ENCODE data around the gene ZNF862.

The ZNF862 gene

DNA sequence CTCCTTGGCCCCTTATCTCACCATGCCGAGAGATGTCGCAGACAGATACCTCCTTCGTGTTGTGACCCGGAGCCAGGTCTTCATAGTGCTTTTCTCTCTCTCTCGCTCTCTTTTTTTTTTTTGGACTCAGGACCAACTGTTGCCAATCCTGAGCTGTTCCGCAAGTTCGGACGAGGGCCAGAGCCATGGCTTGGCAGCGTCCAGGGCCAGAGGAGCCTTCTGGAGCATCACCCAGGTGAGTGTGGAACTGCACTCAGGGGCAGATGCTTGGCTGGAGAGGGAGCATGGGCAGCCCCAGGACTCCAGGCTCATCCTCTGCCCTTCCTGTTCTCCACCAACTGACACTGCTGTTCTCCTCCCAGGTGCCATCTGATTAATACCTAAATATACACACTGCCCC lies 7.8 kb downstream of the ZNF862 start:
- no peak for DNase-seq (ENCODE audit: low read depth, low spot score)
- POLR2A ChIA-PET = interaction anchor here (1.2 kb wide), 1 partner anchor 9 kb away, joined by 5 read pairs; no protein-coding TSS in a partner anchor
- no peak overlapping the region for H3K4me3 ChIP-seq (ENCODE audit: low read depth, low read length)
- TF ChIP-seq, protein P1, sequence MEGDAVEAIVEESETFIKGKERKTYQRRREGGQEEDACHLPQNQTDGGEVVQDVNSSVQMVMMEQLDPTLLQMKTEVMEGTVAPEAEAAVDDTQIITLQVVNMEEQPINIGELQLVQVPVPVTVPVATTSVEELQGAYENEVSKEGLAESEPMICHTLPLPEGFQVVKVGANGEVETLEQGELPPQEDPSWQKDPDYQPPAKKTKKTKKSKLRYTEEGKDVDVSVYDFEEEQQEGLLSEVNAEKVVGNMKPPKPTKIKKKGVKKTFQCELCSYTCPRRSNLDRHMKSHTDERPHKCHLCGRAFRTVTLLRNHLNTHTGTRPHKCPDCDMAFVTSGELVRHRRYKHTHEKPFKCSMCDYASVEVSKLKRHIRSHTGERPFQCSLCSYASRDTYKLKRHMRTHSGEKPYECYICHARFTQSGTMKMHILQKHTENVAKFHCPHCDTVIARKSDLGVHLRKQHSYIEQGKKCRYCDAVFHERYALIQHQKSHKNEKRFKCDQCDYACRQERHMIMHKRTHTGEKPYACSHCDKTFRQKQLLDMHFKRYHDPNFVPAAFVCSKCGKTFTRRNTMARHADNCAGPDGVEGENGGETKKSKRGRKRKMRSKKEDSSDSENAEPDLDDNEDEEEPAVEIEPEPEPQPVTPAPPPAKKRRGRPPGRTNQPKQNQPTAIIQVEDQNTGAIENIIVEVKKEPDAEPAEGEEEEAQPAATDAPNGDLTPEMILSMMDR (IDR thresholded peaks at IDR 0.05; ENCODE audit: insufficient read depth, low read length, missing control alignments) = no peak
- CTCF ChIA-PET = no interaction called here

DNA sequence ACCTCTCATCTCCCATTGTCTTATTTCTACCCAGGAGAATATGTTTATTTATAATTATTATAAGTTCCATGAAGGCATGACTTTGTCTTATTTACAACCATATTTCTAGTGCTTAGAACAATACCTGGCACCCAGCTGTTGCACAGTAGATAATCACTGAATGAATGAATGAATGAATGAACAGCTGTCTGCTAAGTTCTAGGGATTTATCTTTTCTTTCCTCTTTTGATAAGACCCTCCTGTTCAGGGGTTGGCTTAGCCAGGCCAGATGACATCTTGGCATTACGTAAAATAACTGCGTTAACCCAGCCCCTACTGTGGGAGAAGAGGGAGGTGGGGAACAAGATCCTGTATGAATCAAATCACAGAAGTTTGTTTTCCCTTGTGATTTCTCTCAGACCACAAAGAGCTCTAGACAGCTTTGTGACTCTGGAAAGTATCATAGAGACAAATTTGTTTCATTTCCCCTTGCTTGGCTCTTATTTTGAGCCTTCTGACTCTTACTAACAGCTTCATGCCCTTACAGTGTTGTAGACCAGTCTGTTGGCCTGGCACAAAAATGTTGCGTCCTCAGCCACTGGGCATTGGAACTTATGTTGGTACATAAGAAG lies 8.4 kb downstream of the ZNF862 start:
- DNase-seq (ENCODE audit: low read depth, low spot score) = no peak
- ChIA-PET CTCF (no interaction called here), POLR2A (no interaction called here)
- no peak overlapping the region for H3K4me3 ChIP-seq (ENCODE audit: low read depth, low read length)
- TF ChIP-seq, protein P1 (IDR thresholded peaks at IDR 0.05; ENCODE audit: insufficient read depth, low read length, missing control alignments) = no peak

GRCh38 chr7:149849174-149849573 lies 11.0 kb downstream of the ZNF862 start:
- CTCF ChIA-PET = interaction anchor here (1.7 kb wide), 1 partner anchor 11 kb away, joined by 4 read pairs; the partner anchor contains the start of gene ZNF862
- no peak for DNase-seq (ENCODE audit: low read depth, low spot score)
- POLR2A ChIA-PET = interaction anchor here (0.8 kb wide), 1 partner anchor 11 kb away, joined by 3 read pairs; the partner anchor contains the start of gene ZNF862
- TF ChIP-seq, protein P1 (IDR thresholded peaks at IDR 0.05; ENCODE audit: insufficient read depth, low read length, missing control alignments) = no peak
- H3K4me3 ChIP-seq (ENCODE audit: low read depth, low read length) = no peak overlapping the region

DNA sequence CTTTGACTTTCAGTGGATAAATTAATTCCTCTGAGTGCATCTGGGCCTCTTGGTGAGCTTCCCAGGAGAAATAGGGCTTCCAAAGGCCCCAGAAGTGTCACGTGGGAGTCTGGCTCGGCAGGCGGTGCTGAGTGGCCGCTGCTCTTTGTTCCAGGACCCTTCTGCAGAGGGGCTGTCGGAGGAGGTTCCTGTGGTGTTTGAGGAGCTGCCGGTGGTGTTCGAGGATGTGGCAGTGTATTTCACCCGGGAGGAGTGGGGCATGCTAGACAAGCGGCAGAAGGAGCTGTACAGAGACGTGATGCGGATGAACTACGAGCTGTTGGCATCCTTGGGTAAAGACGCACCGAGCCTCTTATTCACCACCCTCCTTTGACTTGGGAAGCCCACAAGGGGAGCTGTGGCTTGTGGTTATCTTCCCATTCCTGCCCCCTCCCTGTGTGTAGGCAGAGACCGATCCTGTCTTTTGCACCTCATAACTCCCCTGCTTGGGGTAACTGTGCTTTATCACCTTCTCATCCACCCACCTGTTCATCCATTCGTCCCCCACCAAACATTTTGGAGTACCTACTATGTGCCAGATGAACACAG lies 11.9 kb downstream of the ZNF862 start:
- ChIA-PET POLR2A (interaction anchor here (0.8 kb wide), 1 partner anchor 12 kb away, joined by 3 read pairs; the partner anchor contains the start of gene ZNF862), CTCF (interaction anchor here (1.7 kb wide), 1 partner anchor 12 kb away, joined by 4 read pairs; the partner anchor contains the start of gene ZNF862)
- TF ChIP-seq, protein P1 (IDR thresholded peaks at IDR 0.05; ENCODE audit: insufficient read depth, low read length, missing control alignments) = no peak
- no peak overlapping the region for H3K4me3 ChIP-seq (ENCODE audit: low read depth, low read length)
- DNase-seq (ENCODE audit: low read depth, low spot score) = no peak

- ChIA-PET CTCF (interaction anchor here (1.7 kb wide), 1 partner anchor 12 kb away, joined by 4 read pairs; the partner anchor contains the start of gene ZNF862), POLR2A (no interaction called here)
- no peak overlapping the region for H3K4me3 ChIP-seq (ENCODE audit: low read depth, low read length)
- DNase-seq (ENCODE audit: low read depth, low spot score) = no peak
- TF ChIP-seq, protein P1 (IDR thresholded peaks at IDR 0.05; ENCODE audit: insufficient read depth, low read length, missing control alignments) = no peak
Observed at GRCh38 chr7:149850716-149851115, 12.5 kb downstream of the ZNF862 start.

DNA sequence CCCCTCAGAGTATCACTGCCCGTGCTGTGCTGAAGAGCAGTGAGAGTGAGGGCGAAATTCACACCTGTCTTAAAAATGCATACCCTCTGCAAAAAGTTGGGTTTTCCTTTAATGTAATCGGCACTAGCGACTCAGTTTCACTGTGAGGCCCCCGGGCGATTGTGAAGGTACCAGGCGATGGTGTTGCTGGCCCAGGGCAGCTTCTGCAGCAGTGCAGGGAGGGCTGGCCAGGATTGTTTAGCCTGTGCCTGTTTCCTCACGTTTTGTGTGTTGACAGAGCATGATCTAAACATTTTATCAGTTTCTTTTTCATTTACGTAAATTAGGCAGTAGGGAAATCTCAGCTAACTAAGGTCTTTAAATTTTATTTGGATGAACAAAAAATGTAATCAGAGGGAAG lies 13.3 kb downstream of the ZNF862 start:
- no peak overlapping the region for H3K4me3 ChIP-seq (ENCODE audit: low read depth, low read length)
- TF ChIP-seq, protein P1 (IDR thresholded peaks at IDR 0.05; ENCODE audit: insufficient read depth, low read length, missing control alignments) = no peak
- CTCF ChIA-PET = no interaction called here
- POLR2A ChIA-PET = no interaction called here
- DNase-seq (ENCODE audit: low read depth, low spot score) = no peak

Measured in AG04449 (cell line).